ENCODE measurements around the gene CITED4.

DNA sequence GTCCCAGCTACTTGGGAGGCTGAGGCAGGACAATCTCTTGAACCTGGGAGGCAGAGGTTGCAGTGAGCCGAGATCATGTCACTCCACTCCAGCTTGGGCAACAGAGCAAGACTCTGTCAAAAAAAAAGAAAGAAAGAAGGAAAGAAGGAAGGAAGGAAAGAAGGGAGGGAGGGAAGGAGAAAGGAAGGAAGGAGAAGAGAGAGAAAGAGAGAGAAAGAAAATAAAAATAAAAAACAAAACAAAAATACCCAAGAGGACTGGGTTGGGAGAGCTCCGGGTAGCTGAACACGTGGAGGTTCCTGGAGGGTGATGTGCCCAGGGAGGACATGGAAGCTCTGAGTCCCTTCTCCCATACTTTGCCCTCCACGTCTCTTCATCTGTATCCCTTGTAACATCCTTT, 45.7 kb upstream of the CITED4 start:
- TF ChIP-seq, protein P1, sequence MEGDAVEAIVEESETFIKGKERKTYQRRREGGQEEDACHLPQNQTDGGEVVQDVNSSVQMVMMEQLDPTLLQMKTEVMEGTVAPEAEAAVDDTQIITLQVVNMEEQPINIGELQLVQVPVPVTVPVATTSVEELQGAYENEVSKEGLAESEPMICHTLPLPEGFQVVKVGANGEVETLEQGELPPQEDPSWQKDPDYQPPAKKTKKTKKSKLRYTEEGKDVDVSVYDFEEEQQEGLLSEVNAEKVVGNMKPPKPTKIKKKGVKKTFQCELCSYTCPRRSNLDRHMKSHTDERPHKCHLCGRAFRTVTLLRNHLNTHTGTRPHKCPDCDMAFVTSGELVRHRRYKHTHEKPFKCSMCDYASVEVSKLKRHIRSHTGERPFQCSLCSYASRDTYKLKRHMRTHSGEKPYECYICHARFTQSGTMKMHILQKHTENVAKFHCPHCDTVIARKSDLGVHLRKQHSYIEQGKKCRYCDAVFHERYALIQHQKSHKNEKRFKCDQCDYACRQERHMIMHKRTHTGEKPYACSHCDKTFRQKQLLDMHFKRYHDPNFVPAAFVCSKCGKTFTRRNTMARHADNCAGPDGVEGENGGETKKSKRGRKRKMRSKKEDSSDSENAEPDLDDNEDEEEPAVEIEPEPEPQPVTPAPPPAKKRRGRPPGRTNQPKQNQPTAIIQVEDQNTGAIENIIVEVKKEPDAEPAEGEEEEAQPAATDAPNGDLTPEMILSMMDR (IDR thresholded peaks at IDR 0.05) = no peak
- TF ChIP-seq EP300 (IDR thresholded peaks at IDR 0.05; ENCODE audit: low read depth) = no peak
- TF ChIP-seq POLR2A (IDR thresholded peaks at IDR 0.05) = no peak
- TF ChIP-seq POLR2AphosphoS5 (IDR thresholded peaks at IDR 0.05) = no peak

All from transverse colon (tissue), 4 donors.